Small intestine (tissue), 7 donors: ENCODE measurements around the gene HIF3A. TPM values are rescaled to one million over a fixed set of nuclear protein-coding genes. Genes with fewer than 3 reads are reported as not detected.
A peak's percentile ranks its signal among the peaks of the same experiment; 100 is the strongest.

Experiments used
- DNase-seq, 2 donors: peaks; one replicate each; pipeline versions ENCODE4 v3.0.0 to v3.0.0-alpha.2; 2013
- FAIRE-seq: peaks from 2 replicates; lab custom pipeline; 2012; peaks lifted over from hg19 to GRCh38; lab: Jason Lieb, UNC
- H3K27ac ChIP-seq, 3 donors: one replicate each; pipeline ENCODE4 v1.5.1; 2013; ENCODE audit warnings: low read length in 2 of 3, mild to moderate bottlenecking in 2 of 3, control low read depth in 1 of 3, inconsistent platforms in 1 of 3, low read depth in 1 of 3, moderate library complexity in 1 of 3
- H3K27me3 ChIP-seq, 3 donors: one replicate each; pipeline ENCODE4 v1.6.1; 2013; ENCODE audit warnings: low read length in 3 of 3, inconsistent platforms in 1 of 3; ENCODE audit not compliant: control insufficient read depth in 3 of 3, insufficient read depth in 3 of 3
- H3K36me3 ChIP-seq, 3 donors: one replicate each; pipeline ENCODE4 v1.6.1; 2013; ENCODE audit warnings: low read length in 3 of 3, inconsistent platforms in 1 of 3, low read depth in 1 of 3, mild to moderate bottlenecking in 1 of 3, moderate library complexity in 1 of 3; ENCODE audit not compliant: control insufficient read depth in 3 of 3, insufficient read depth in 2 of 3
- H3K4me1 ChIP-seq, 3 donors: one replicate each; pipeline ENCODE4 v1.6.1; 2013; ENCODE audit warnings: low read length in 2 of 3, inconsistent platforms in 1 of 3, low read depth in 1 of 3, mild to moderate bottlenecking in 1 of 3, moderate library complexity in 1 of 3; ENCODE audit not compliant: control insufficient read depth in 3 of 3, insufficient read depth in 2 of 3
- H3K4me3 ChIP-seq, 3 donors: one replicate each; pipeline ENCODE4 v1.5.1; 2013; ENCODE audit warnings: low read length in 3 of 3, control low read depth in 1 of 3, inconsistent platforms in 1 of 3, low read depth in 1 of 3, mild to moderate bottlenecking in 1 of 3, moderate library complexity in 1 of 3
- H3K9me3 ChIP-seq, 2 donors: one replicate each; pipeline ENCODE4 v1.6.1; 2013; ENCODE audit warnings: low read depth in 1 of 2, low read length in 1 of 2; ENCODE audit not compliant: control insufficient read depth in 2 of 2, insufficient read depth in 1 of 2
- WGBS, 3 donors: extraction: QIAGEN DNeasy Blood & Tissue Kit; methylation state at CpG; one replicate each; pipeline ENCODE4 v1.1.7; 2013; 5-methylcytosine and 5-hydroxymethylcytosine counted together
- polyA plus RNA-seq, 4 donors: library from polyadenylated mRNA; stranded (reverse) in 3 of 4; unstranded in 1 of 4; fragments of 200-250 nt in 3 of 4; fragments of 120-200 nt in 1 of 4; gene quantifications; one replicate each; pipeline versions ENCODE4 v1.2.1 to v1.2.3, GENCODE V29; 2013
- donor health status: healthy with polysubstance abuse.
- donor health status: control.
- donor health status: control.
- donor health status: Bipolar disorder and iron deficiency.
- donor health status: healthy.

HIF3A gene
- polyA plus RNA-seq, 4 donors: 0.89 to 159 (median 16.0) TPM

DNA sequence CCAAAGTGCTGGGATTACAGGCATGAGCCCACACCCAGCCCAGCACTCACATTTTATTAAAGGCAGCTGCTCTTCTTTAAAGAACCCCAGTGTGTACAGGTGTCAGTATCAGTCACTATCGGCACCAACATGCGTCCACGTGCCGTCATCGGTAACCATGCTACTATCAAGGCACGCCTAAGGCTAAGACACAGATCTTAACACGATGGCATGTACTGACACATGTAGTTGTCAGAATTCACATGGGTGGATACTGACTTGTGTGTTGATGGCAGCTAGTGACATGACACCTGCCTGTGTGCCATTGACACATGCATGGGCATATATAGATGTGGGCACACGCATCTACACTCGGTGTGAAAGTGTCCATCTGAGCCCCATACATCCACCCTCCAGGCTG is 12.2 kb upstream of the HIF3A start:
- no peaks in the 10 kb centered on the region for H3K36me3 ChIP-seq
- H3K4me3 ChIP-seq: no peak overlapping the region
- 68 to 74% (median 71%) methylated on average over 9 of the region's 9 CpGs for WGBS, 3 donors
- no peak for FAIRE-seq
- H3K4me1 ChIP-seq: peaks cover 0 to 9% (median 0%) of the 10 kb centered on the region in 3 donors
- H3K9me3 ChIP-seq: peaks cover 0 to 7% of the 10 kb centered on the region in 2 donors
- H3K27ac ChIP-seq: no peak overlapping the region
- DNase-seq: no peak
- no peaks in the 10 kb centered on the region for H3K27me3 ChIP-seq

DNA sequence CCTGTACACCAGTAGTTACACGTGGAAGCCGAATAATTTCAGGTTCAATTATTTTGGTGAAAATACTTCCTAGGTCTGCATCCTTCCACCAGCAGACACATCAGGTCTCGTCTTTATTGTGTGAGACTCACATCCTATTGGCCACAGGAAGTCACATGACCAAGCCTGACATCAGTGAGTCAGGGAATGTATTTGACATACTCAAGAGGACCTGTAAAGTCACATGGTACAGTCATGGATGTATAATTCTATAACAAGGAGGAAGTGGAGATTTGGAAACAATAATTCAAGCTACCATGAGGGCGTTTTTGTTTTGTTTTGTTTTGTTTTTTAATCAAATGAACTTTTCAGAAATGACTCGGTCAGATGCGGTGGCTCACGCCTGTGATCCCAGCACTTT is 9.3 kb upstream of the HIF3A start:
- Histone ChIP-seq H3K9me3 (peaks cover 0 to 20% of the 10 kb centered on the region in 2 donors), H3K4me3 (no peak overlapping the region), H3K36me3 (peaks cover 0 to 3% (median 0%) of the 10 kb centered on the region in 3 donors), H3K4me1 (peaks cover 0 to 11% (median 0%) of the 10 kb centered on the region in 3 donors), H3K27ac (no peak overlapping the region), H3K27me3 (no peaks in the 10 kb centered on the region)
- 58 to 67% (median 66%) methylated on average over 7 of the region's 7 CpGs for WGBS, 3 donors
- DNase-seq: no peak
- FAIRE-seq: no peak

DNA sequence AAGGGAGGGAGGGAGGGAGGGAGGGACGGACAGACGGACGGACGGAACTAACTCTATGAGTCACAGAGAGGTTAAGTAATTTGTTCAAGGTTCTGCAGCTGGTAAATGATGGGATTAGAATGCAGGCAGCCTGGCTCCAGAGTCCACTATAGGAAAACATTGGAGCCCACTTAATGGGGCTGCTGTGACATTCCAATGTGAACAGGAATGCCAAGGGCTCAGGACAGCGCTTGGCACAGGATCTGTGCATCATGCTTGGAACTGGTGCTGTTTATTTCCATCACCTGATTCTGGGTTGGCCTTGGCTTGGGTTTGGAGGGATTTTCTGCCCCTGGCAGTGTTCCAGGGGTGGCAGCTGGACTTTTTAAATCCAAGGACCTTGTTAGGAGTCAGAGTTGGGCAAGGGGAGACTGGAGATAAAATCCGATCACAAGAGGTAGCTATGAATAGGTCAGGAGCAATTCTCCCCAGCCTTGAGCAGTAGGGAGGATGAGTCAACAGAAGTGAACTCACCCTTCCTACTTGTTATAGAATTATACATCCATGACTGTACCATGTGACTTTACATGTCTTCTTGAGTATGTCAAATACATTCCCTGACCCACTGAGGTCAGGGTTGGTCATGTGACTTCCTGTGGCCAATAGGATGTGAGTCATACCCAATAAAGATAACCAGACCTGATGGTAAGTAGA is 7.8 kb upstream of the HIF3A start:
- Histone ChIP-seq H3K9me3 (peaks cover 0 to 20% of the 10 kb centered on the region in 2 donors), H3K4me1 (peaks cover 0 to 11% (median 0%) of the 10 kb centered on the region in 3 donors), H3K27ac (peak overlapping the region in 2 of 3 donors; percentile 52 to 73), H3K36me3 (peaks cover 0 to 3% (median 0%) of the 10 kb centered on the region in 3 donors), H3K4me3 (no peak overlapping the region), H3K27me3 (no peaks in the 10 kb centered on the region)
- FAIRE-seq: no peak
- DNase-seq: peak; percentile 29 to 71
- 47 to 75% (median 64%) methylated on average over 6 of the region's 6 CpGs for WGBS, 3 donors

DNA sequence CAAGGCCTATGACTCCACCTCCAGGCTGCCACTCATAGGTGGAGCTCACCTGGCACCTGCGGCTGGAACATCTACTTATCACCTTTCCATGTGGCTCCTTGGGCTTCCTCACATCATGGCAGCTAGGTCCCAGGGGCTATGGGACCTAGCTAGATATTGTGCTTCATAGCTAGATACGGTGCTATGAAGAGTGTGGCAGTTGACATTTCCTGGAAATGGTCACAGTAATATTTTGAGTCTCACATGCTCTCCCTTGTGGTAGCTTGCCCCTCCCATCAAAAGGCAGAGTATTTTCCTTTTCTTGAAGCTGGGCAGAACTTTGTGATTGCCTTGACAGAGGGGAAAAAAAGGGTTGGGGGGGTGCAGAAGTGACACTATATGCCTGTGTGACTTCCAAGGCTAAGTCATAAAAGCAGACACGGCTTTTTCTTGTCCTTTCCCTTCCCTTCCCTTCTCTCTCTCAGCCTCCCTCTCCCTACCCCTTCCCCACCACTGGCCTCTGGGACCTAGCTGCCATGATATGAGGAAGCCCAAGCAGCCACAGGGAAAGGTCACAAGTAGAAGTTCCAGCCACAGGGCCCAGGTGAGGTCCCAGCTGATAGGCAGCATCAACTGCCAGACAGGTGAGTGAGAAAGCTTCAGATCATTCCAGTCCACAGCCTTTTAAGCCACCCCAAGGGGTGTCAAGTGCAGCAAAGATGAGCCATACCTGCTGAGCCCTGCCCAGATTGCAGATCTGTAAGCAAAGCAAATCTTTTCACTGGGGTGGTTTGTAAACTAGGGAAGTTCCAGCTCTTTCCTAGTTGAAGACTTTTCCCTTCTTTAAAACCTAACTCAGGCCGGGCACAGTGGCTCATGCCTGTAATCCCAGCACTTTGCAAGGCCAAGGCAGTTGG is 6.9 kb upstream of the HIF3A start:
- peaks cover 0 to 3% (median 0%) of the 10 kb centered on the region in 3 donors for H3K36me3 ChIP-seq
- peak overlapping the region in 2 of 3 donors; percentile 52 to 60 for H3K27ac ChIP-seq
- no peak overlapping the region for H3K4me3 ChIP-seq
- 64 to 72% (median 72%) methylated on average over 4 of the region's 4 CpGs for WGBS, 3 donors
- H3K27me3 ChIP-seq: no peaks in the 10 kb centered on the region
- FAIRE-seq (no peak), DNase-seq (no peak)
- H3K4me1 ChIP-seq: peaks cover 0 to 11% (median 0%) of the 10 kb centered on the region in 3 donors
- peaks cover 0 to 20% of the 10 kb centered on the region in 2 donors for H3K9me3 ChIP-seq

DNA sequence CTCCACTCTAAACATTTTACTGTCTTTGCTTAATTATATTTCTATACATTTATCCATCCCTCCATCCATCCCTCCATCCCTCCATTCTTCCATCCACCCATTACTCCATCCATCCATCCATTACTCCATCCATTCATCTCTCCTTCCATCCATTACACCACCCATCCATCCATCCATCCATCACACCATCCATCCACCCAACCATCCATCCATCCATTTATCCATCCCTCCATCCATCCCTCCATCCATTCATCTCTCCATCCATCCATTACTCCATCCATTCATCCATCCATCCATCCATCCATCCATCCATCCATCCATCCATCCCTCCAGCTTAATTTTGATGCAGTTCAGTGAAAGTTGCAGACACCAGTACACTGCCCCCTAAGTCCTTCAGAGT is 5.0 kb upstream of the HIF3A start:
- Histone ChIP-seq H3K4me3 (no peak overlapping the region), H3K36me3 (peaks cover 0 to 3% (median 0%) of the 10 kb centered on the region in 3 donors), H3K9me3 (peaks cover 0 to 25% of the 10 kb centered on the region in 2 donors), H3K27me3 (no peaks in the 10 kb centered on the region), H3K27ac (no peak overlapping the region), H3K4me1 (peaks cover 0 to 23% (median 2%) of the 10 kb centered on the region in 3 donors)
- no peak for FAIRE-seq
- no peak for DNase-seq

DNA sequence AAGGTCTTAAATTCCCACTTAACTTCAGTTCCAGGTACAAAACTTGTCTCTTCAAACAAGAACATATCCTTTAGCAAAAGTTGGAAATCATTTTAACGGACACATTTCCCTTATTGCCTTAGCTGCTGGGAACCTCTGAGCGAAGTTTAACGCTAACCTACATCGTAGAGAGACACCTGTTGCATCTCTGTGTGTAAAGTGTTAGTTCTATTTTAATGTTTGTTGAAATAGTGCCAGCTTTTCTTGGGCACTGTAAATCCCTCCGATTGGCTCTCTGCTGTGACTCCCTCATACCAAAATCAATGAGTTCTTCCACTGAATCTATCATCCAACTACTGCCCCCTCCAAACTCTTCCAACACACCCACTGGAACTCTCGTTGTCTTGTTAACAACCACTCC is 2.3 kb upstream of the HIF3A start:
- FAIRE-seq (no peak), DNase-seq (no peak)
- H3K9me3 ChIP-seq: peaks cover 0 to 20% of the 10 kb centered on the region in 2 donors
- H3K27ac ChIP-seq: no peak overlapping the region
- H3K4me1 ChIP-seq: peaks cover 2 to 32% (median 12%) of the 10 kb centered on the region in 3 donors
- 48 to 77% (median 60%) methylated on average over 6 of the region's 6 CpGs for WGBS, 3 donors
- H3K36me3 ChIP-seq: peaks cover 0 to 3% (median 0%) of the 10 kb centered on the region in 3 donors
- no peaks in the 10 kb centered on the region for H3K27me3 ChIP-seq
- H3K4me3 ChIP-seq: no peak overlapping the region

DNA sequence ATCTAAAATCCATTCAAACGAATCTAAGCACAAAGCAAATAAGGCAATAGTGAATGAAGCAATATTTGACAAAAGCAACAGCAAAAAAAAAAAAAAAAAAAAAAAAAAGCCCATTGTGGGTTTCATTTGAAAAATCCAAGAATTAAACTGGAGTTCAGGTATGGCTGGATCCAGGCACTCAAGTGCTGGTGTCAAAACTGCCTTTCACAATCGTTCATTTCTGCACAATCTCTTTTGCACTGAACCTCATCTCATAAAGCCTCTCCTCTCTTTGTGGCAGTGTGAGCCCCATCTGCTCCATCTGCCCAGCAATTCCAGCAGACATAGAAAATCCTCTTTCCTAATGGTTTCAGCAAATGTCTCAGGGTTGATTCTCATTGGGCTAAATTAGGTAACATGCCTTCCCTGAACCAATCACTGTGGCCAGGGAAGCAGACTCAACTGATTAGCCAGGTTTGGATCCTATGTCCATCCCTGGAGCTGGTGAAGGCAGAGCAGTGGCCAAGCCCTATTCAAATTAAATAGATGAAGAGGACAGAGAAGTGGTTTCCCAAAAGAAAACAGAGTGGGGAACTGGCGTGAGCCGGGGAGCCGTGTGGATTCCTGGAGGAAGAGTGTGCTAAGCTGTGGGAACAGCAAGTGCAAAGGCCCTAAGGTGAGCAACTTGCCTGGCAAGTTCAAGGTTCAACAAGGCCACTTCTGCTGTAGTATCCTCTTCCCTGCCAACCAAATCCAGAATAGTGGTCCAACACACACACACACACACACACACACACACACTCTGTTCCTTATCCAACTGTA is 1.2 kb upstream of the HIF3A start:
- Histone ChIP-seq H3K4me1 (peaks cover 4 to 40% (median 12%) of the 10 kb centered on the region in 3 donors), H3K27ac (peak overlapping the region in 1 of 3 donors; percentile 93), H3K4me3 (no peak overlapping the region), H3K36me3 (no peaks in the 10 kb centered on the region), H3K9me3 (peaks cover 0 to 9% of the 10 kb centered on the region in 2 donors), H3K27me3 (no peaks in the 10 kb centered on the region)
- DNase-seq: peak; percentile 58 to 70
- no peak for FAIRE-seq
- WGBS, 3 donors: 41 to 60% (median 41%) methylated on average over 5 of the region's 5 CpGs

DNA sequence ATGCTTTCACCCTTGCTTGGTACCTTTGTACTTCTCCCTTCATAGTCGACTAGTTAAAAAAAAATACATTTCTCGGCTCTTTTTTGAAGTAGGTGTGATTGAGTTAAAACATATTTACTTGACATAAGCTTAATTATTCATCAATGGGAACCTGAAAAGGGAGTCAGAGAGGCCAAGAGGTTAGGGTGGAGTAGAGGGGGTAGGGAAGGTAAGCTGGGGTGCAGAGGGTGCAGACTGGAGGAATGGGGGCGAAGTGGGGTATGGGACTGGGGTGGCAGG is 701 bp upstream of the HIF3A start:
- H3K4me3 ChIP-seq: no peak overlapping the region
- H3K4me1 ChIP-seq: peaks cover 4 to 44% (median 12%) of the 10 kb centered on the region in 3 donors
- H3K9me3 ChIP-seq: peaks cover 0 to 5% of the 10 kb centered on the region in 2 donors
- 17 to 49% (median 23%) methylated on average over 3 of the region's 3 CpGs for WGBS, 3 donors
- FAIRE-seq: no peak
- no peaks in the 10 kb centered on the region for H3K36me3 ChIP-seq
- DNase-seq: no peak
- H3K27ac ChIP-seq: peak overlapping the region in 1 of 3 donors; percentile 93
- H3K27me3 ChIP-seq: no peaks in the 10 kb centered on the region
